ENCODE results near the gene CELF2.
A peak's percentile ranks its signal among the peaks of the same experiment; 100 is the strongest.

CELF2 gene

DNA sequence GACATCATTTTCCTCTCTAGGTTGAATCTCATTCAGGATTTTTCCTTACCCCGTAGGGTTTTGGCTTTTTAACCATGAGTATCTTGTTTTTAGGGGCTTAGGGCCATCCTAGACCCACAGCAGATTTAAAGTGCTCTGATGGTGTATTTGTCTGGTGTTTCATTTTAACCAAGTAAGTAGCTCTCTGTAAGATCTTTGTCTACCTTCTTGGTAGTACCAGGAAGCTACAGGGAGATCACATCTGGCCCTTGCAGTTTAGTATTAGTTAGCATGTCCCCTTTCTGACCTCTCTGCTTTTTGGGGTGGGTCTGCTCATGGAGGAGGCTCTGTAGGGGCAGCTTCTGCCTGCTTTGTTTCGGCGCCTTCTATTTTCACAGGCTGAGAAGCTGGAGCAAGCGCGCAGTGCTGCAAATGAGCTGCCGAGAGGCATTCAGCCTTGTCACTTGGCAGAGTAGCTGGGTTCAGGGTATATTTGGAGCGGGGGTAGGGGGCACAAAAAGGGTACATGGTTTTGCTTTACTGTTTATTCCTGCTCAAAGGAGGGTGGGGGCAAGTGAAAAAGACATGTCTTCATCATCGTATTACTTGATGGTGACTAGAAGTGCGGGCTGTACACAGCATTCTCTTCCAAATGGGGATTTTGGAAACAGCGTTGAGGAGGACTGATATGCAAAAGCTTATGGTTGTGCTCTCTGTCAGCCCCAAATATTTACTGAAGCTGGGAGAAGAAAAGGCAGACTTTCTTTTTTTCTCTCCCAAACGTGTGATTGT, 146.3 kb downstream of the CELF2 start:
- peak overlapping the region; percentile 19 for H3K27ac ChIP-seq (ENCODE audit: low read depth, low read length)
- H3K9ac ChIP-seq (ENCODE audit: low read length): no peak overlapping the region
- peaks cover 20% of the 10 kb centered on the region for H3K4me1 ChIP-seq (ENCODE audit: control insufficient read depth, insufficient read depth, low read length)
- H3K27me3 ChIP-seq (ENCODE audit: control insufficient read depth, insufficient read depth, low read length): no peaks in the 10 kb centered on the region
- no peaks in the 10 kb centered on the region for H3K36me3 ChIP-seq (ENCODE audit: control insufficient read depth, insufficient read depth, low read length)
- peak overlapping the region; percentile 14 for H3K4me3 ChIP-seq (ENCODE audit: low read length)

DNA sequence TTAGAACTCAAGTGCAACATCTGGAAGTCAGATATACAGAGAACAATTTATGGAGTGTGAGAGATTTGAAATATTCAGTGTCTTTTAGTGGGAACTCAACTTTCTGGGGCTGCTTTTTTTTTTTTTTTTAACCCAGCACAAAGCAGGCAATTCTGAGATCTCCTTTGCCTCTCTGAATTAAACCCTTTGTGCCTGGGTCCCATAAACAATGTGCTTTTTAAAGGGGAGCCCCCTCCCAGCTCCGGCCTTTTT, 146.8 kb downstream of the CELF2 start:
- Histone ChIP-seq H3K9ac (ENCODE audit: low read length) (no peak overlapping the region), H3K27me3 (ENCODE audit: control insufficient read depth, insufficient read depth, low read length) (no peaks in the 10 kb centered on the region), H3K36me3 (ENCODE audit: control insufficient read depth, insufficient read depth, low read length) (no peaks in the 10 kb centered on the region), H3K27ac (ENCODE audit: low read depth, low read length) (peak overlapping the region; percentile 19), H3K4me3 (ENCODE audit: low read length) (peak overlapping the region; percentile 80), H3K4me1 (ENCODE audit: control insufficient read depth, insufficient read depth, low read length) (peaks cover 20% of the 10 kb centered on the region)

DNA sequence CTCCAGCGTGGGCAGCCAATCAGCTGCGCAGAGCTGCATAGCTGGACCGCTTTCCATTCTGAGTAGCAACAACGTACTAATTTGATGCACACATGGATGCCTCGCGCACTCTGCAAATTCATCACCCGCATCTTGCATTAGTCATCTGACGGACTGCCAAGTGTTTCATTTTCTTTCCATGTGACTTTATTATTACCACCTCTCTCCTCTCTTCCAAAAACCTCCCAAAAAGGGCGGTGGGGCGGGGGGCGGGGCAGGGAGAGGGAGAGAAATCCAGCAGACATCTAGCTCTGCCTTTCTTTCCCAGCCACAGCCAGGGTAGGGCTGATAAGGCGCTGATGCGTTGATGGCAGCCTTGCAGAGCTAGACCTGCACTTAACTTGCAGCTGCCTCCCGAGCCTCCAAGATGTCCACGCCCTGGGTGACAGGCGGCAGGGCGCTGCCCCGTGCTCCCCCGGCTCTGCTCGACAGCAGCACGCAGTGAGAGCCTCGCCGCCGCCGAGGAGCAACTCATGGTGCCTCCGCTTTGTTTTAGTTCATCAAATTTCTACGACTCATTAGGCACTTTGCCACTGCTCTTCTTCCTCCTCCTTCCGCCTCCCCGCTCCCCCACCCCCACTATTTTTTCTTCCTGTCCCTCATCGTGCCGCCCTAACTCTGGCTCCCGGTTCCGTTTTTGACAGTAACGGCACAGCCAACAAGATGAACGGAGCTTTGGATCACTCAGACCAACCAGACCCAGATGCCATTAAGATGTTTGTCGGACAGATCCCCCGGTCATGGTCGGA, 147.3 kb downstream of the CELF2 start:
- Histone ChIP-seq H3K4me3 (ENCODE audit: low read length) (peak overlapping the region; percentile 80), H3K4me1 (ENCODE audit: control insufficient read depth, insufficient read depth, low read length) (peaks cover 17% of the 10 kb centered on the region), H3K27ac (ENCODE audit: low read depth, low read length) (peak overlapping the region; percentile 72), H3K27me3 (ENCODE audit: control insufficient read depth, insufficient read depth, low read length) (no peaks in the 10 kb centered on the region), H3K36me3 (ENCODE audit: control insufficient read depth, insufficient read depth, low read length) (peaks cover 2% of the 10 kb centered on the region), H3K9ac (ENCODE audit: low read length) (peak overlapping the region; percentile 58)

DNA sequence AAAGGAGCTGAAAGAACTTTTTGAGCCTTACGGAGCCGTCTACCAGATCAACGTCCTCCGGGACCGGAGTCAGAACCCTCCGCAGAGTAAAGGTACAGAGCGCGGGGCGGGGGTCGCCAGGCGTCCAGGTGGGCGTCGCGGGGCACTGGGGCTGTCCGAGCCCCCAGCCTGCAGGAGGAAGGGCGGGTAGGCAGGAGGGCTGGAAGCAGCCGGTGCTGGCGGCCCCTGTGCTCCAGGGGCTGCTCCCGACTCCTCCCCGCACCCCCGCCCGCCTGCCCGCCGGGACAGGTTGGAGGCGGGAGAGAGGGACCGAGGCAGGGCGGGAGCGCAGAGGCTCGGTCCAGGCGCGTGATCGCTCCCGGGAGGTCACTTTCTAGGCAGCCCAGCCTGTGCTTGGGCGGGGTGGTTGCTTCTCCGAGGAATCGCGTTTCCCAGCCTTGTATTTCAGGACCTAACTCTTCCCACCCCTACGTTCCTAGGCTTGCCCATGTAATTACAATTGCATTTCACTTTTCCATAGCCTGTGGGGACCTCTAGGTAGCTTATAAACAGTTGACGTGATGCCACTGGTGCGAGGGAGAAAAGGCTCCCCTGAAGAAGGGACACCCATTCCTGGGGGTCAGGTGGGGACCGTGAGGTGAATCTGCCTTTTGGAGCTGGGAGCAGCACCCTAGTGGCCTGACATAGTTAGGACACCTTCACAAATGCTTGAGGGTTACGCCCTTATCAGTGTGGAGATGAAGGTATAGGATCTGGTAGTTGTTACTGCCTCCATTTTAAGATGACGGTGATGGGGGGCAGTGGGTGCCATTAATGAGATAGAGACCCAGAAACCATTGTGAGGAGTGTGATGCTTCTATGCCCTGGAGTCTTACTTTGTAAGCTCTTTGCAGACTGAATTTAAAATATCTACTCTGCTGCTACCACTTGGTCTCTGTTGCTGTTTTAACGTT, 148.2 kb downstream of the CELF2 start:
- H3K9ac ChIP-seq (ENCODE audit: low read length): peak overlapping the region; percentile 58

DNA sequence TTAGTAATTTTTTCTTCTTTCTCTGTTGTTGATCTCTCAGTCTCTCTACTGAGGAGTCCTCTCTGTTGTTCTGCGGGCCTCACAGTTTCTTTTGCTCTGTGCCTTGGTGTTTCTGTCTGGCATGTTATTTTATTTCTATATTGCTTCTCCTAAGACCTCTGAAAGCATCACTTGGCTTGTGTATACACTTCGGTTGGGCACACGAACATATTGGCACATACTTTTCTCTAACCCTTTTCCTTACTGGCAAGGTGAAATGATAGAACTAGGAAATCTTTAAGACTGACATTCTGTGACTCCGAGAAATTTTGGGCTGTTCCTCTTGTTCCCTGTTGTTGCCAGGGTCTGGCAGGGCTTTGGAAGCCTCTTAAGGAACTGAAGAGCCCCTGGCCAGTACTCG, 148.9 kb downstream of the CELF2 start:
- no peak overlapping the region for H3K27ac ChIP-seq (ENCODE audit: low read depth, low read length)
- H3K27me3 ChIP-seq (ENCODE audit: control insufficient read depth, insufficient read depth, low read length): no peaks in the 10 kb centered on the region
- H3K4me3 ChIP-seq (ENCODE audit: low read length): peak overlapping the region; percentile 80
- H3K9ac ChIP-seq (ENCODE audit: low read length): no peak overlapping the region
- H3K4me1 ChIP-seq (ENCODE audit: control insufficient read depth, insufficient read depth, low read length): peaks cover 8% of the 10 kb centered on the region
- peaks cover 6% of the 10 kb centered on the region for H3K36me3 ChIP-seq (ENCODE audit: control insufficient read depth, insufficient read depth, low read length)

More for the DNA sequence above, 148.2 kb downstream of the CELF2 start:
- H3K4me1 ChIP-seq (ENCODE audit: control insufficient read depth, insufficient read depth, low read length): peaks cover 13% of the 10 kb centered on the region
- H3K27me3 ChIP-seq (ENCODE audit: control insufficient read depth, insufficient read depth, low read length): no peaks in the 10 kb centered on the region
- peak overlapping the region; percentile 80 for H3K4me3 ChIP-seq (ENCODE audit: low read length)
- H3K27ac ChIP-seq (ENCODE audit: low read depth, low read length): peak overlapping the region; percentile 72
- H3K36me3 ChIP-seq (ENCODE audit: control insufficient read depth, insufficient read depth, low read length): peaks cover 6% of the 10 kb centered on the region

DNA sequence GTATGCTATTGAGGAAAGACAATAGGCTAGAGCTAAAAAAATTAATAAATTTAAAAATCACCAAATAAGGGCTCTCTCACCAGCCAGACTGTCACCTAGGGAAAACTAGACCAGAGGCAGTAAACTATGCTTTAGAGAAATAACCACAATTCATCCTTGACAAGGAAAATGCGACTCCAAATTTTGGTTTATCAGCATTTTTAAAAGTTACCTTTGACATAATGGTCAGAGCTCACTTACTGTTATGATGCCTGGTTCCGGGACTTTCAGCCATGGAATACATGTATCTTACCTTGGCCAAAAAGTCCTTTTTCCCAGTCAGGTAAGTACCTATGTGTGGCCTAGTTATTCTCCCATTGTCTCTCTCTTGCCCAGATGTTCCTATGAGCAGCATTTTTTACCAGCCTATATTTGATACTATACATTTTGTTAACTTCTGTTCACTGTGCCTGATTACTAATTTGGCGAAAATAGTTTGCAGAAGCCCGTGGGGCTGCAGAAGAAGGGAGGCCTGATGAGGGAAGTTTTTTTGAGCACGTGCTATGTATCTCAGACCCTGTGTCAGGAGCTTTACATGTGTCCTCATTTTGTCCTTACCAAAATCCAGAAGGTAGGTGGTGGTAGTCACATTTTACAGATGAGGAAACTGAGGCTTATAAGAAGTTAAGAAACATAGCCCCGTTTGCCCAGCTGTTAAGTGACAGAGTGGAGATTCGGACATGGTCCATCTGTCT, 149.7 kb downstream of the CELF2 start:
- Histone ChIP-seq H3K27me3 (ENCODE audit: control insufficient read depth, insufficient read depth, low read length) (no peaks in the 10 kb centered on the region), H3K27ac (ENCODE audit: low read depth, low read length) (no peak overlapping the region), H3K4me1 (ENCODE audit: control insufficient read depth, insufficient read depth, low read length) (peaks cover 5% of the 10 kb centered on the region), H3K36me3 (ENCODE audit: control insufficient read depth, insufficient read depth, low read length) (peaks cover 6% of the 10 kb centered on the region), H3K9ac (ENCODE audit: low read length) (no peak overlapping the region), H3K4me3 (ENCODE audit: low read length) (peak overlapping the region; percentile 31)

DNA sequence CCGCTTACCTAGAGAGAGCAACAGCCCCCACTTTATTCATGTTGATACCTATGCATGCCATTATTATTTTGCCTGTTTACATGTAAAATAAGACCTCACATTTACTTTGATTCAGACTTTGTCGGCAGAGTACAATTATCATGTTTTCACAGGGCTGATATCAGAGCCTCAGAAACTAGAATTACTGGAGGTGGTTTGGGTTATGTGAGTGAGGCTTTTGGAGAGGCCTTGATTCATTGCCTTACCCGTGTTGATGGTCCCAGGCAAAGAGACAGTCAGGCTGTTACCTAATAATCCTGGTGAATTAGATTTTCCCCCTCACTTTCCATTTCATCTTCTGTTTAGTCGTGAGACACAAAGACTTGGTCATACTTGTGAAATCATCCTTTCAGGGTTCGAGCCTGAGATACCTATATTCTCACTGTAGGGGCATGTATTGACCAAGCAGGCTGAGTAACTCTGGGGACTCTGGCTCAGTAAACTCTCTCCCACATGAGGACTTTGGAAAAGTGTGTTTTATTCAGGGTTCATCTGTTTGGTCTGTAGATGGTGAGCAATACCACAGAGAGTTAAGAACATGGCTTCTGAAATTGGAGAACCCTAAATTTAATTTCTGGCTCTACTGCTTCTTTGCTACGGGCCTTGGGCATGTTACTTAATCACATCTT, 150.9 kb downstream of the CELF2 start:
- peaks cover 5% of the 10 kb centered on the region for H3K4me1 ChIP-seq (ENCODE audit: control insufficient read depth, insufficient read depth, low read length)
- H3K36me3 ChIP-seq (ENCODE audit: control insufficient read depth, insufficient read depth, low read length): peaks cover 6% of the 10 kb centered on the region
- H3K27me3 ChIP-seq (ENCODE audit: control insufficient read depth, insufficient read depth, low read length): no peaks in the 10 kb centered on the region
- H3K4me3 ChIP-seq (ENCODE audit: low read length): peak overlapping the region; percentile 31
- H3K27ac ChIP-seq (ENCODE audit: low read depth, low read length): no peak overlapping the region
- H3K9ac ChIP-seq (ENCODE audit: low read length): no peak overlapping the region

DNA sequence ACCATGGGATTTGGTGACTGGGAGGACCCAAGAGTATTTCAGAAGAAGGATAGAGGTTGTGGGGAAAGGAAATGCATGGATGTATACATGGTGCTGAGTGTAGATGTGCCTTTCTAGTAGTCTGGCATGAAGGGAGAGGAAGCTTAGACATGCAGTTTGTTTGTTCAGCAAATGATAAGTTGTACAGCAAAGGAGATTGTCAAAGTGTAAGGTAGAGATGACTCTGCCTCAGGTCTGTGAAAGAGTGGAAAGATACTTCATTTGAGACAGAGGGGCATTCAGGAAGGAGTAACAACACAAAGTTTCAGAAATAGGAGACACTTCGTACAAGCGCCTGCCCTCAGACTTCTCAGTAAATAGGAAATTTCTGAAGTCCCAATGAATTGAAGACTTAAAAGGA, 152.3 kb downstream of the CELF2 start:
- H3K27me3 ChIP-seq (ENCODE audit: control insufficient read depth, insufficient read depth, low read length): no peaks in the 10 kb centered on the region
- H3K4me3 ChIP-seq (ENCODE audit: low read length): peak overlapping the region; percentile 37
- no peak overlapping the region for H3K9ac ChIP-seq (ENCODE audit: low read length)
- H3K36me3 ChIP-seq (ENCODE audit: control insufficient read depth, insufficient read depth, low read length): peaks cover 6% of the 10 kb centered on the region
- no peak overlapping the region for H3K27ac ChIP-seq (ENCODE audit: low read depth, low read length)
- H3K4me1 ChIP-seq (ENCODE audit: control insufficient read depth, insufficient read depth, low read length): peaks cover 3% of the 10 kb centered on the region

DNA sequence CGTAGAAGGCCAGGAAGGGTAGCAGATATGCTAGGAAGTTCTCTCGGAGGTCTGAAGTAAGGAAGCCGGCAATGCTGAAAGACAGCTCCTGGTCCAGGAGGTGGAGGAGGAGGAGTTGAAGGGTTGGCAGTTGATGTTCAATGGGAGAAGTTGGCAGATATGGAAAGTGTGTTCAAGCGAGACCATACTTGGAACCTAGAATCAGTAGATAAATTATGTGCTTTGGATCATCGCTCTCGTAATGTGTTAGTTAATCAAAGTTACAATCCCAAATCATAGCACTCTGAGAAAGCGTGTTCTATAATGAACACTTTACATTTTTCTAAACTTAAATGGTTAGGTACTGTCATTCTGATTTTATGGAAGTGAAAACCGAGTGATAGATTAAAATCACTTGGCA, 152.9 kb downstream of the CELF2 start:
- peaks cover 6% of the 10 kb centered on the region for H3K36me3 ChIP-seq (ENCODE audit: control insufficient read depth, insufficient read depth, low read length)
- peak overlapping the region; percentile 37 for H3K4me3 ChIP-seq (ENCODE audit: low read length)
- no peaks in the 10 kb centered on the region for H3K27me3 ChIP-seq (ENCODE audit: control insufficient read depth, insufficient read depth, low read length)
- H3K4me1 ChIP-seq (ENCODE audit: control insufficient read depth, insufficient read depth, low read length): peaks cover 3% of the 10 kb centered on the region
- no peak overlapping the region for H3K27ac ChIP-seq (ENCODE audit: low read depth, low read length)
- H3K9ac ChIP-seq (ENCODE audit: low read length): no peak overlapping the region

DNA sequence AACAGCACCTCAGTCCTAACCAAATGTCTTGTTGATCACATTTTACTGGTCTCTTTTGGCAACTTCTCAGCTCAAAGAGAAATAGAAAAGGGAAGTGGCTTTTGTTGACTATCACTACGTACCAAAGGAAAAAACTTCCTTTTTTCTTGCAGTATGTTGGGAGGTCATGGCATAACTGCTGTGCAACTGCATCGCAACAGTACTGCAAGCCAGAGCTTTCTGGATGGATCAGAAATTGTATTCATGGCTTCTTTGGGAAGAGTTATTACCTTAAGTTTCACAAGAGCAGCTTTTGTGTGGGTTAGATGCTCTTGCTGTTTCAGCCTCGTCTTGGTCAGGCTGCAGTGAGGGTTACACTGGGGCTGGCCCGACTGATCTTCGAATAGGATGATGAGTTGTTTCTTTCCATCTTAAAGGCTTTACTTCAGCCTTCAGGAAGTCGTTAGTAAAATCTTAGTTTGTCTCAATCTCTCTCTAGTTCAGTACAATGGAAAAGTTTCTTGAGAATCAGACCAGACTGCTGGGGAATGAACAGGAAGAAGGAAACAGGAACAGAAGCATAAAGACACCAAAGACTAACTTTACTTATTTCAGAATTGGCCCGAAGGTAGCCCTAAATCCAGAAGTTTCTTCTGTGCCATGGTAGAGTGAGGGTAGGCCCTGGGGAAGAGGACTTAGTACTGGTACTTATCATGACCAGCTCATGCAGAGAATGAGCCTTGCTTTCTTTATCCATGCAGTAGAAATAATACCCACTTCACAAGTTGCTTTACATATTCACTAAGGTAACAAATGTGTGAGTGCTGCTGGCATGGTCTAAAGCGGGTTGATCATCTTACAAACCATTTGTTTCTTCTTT, 153.6 kb downstream of the CELF2 start:
- H3K27ac ChIP-seq (ENCODE audit: low read depth, low read length): no peak overlapping the region
- H3K36me3 ChIP-seq (ENCODE audit: control insufficient read depth, insufficient read depth, low read length): peaks cover 6% of the 10 kb centered on the region
- H3K9ac ChIP-seq (ENCODE audit: low read length): no peak overlapping the region
- H3K27me3 ChIP-seq (ENCODE audit: control insufficient read depth, insufficient read depth, low read length): no peaks in the 10 kb centered on the region
- H3K4me1 ChIP-seq (ENCODE audit: control insufficient read depth, insufficient read depth, low read length): peaks cover under 1% of the 10 kb centered on the region
- H3K4me3 ChIP-seq (ENCODE audit: low read length): no peak overlapping the region

DNA sequence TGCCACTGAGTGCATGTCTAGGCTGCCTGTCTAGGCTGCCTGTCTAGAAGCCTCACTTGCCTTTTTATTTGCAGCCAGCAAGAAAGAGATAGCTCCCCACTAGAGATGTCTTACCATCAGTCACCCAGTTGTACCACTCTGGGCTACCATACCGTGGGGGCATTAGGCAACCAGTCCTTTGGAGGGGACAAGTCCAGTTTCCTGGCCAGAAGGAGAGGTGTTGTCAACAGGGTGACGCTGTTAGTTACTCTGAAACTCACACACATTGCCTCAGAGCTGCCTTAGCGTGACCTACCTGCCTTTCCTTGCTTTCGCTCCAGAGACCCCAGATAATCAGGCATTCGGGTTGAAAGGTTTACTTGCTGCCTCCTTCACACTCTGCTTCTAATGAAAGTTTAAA, 155.4 kb downstream of the CELF2 start:
- H3K4me1 ChIP-seq (ENCODE audit: control insufficient read depth, insufficient read depth, low read length): no peaks in the 10 kb centered on the region
- no peak overlapping the region for H3K4me3 ChIP-seq (ENCODE audit: low read length)
- H3K36me3 ChIP-seq (ENCODE audit: control insufficient read depth, insufficient read depth, low read length): peaks cover 6% of the 10 kb centered on the region
- no peak overlapping the region for H3K9ac ChIP-seq (ENCODE audit: low read length)
- H3K27ac ChIP-seq (ENCODE audit: low read depth, low read length): no peak overlapping the region
- H3K27me3 ChIP-seq (ENCODE audit: control insufficient read depth, insufficient read depth, low read length): no peaks in the 10 kb centered on the region

Measured in rectal smooth muscle tissue (tissue), 1 donor.